H1 (cell line): ENCODE data around the gene RPS6KB2. TPM values are rescaled to one million over a fixed set of nuclear protein-coding genes. Genes with fewer than 3 reads are reported as not detected.

Source experiments
- E2F6 ChIP-seq: IDR thresholded peaks from 2 replicates; pipeline ENCODE4 v1.6.1; 2012; ENCODE audit warnings: inconsistent platforms
- EZH2 ChIP-seq: fragments of 200-600 bp; sonication (generic); IDR thresholded peaks from 2 replicates; pipeline ENCODE4 v1.7.1; 2012; ENCODE audit warnings: low read depth, mild to moderate bottlenecking, moderate library complexity, low read length, inconsistent platforms; ENCODE audit not compliant: severe bottlenecking
- HDAC2 ChIP-seq, 2 experiments: fragments of 300-600 bp in 1 of 2; sonication (generic) in 1 of 2; IDR thresholded peaks; 2 replicates each; pipeline ENCODE4 v1.6.1; 2011 to 2012; ENCODE audit warnings: low read depth in 2 of 2, low read length in 2 of 2, mild to moderate bottlenecking in 2 of 2, moderate library complexity in 2 of 2, borderline replicate concordance in 1 of 2, inconsistent platforms in 1 of 2
- JUN ChIP-seq: IDR thresholded peaks from 2 replicates; pipeline ENCODE4 v1.6.1; 2011; ENCODE audit warnings: low read depth, mild to moderate bottlenecking, improper control_type of control experiment, low read length
- SAP30 ChIP-seq: fragments of 300-600 bp; sonication (generic); IDR thresholded peaks from 2 replicates; pipeline ENCODE4 v1.7.1; 2012; ENCODE audit warnings: low read length, moderate library complexity, mild to moderate bottlenecking, inconsistent platforms; ENCODE audit not compliant: insufficient read depth, insufficient replicate concordance
- SP1 ChIP-seq: IDR thresholded peaks from 2 replicates; pipeline ENCODE4 v1.6.1; 2011; ENCODE audit warnings: low read depth, low read length
- TAF7 ChIP-seq: optimal IDR thresholded peaks from 2 replicates; pipeline ENCODE3; 2011; ENCODE audit warnings: low read depth, mild to moderate bottlenecking, inconsistent platforms, low read length, moderate library complexity, borderline replicate concordance
- TEAD4 ChIP-seq: IDR thresholded peaks from 2 replicates; pipeline ENCODE4 v1.6.1; 2012; ENCODE audit warnings: low read depth, low read length, inconsistent platforms, mixed read lengths
- USF2 ChIP-seq: IDR thresholded peaks from 2 replicates; pipeline ENCODE4 v1.6.1; 2011; ENCODE audit warnings: low read length, improper control_type of control experiment
- polyA plus RNA-seq, 7 experiments: library from polyadenylated mRNA; depleted of rRNA in 3 of 7; stranded (reverse) in 5 of 7; unstranded in 2 of 7; fragments of >200 nt in 5 of 7; fragments of 200-250 nt in 2 of 7; gene quantifications; 1 replicate in 5 of 7; 2 replicates in 1 of 7; 4 replicates in 1 of 7; pipeline versions ENCODE4 v1.2.1 to v1.2.3, GENCODE V29; 2011 to 2013; ENCODE audit warnings: missing spikeins in 2 of 7, mixed read lengths in 2 of 7
- total RNA-seq: library from RNA; stranded (reverse); fragmentation: NEBNext Ultra II Directional; extraction: Animal tissue kit (Norgen Biotek cat#: 25700); gene quantifications from 2 replicates; pipeline ENCODE4 v1.2.1, GENCODE V29; 2021

The RPS6KB2 gene
- total and polyA plus RNA-seq, 2 of the 8 experiments (the other 6 are each of a cell fraction or from before 2014, with no cell fraction given) = 41.0 to 47.1 TPM

DNA sequence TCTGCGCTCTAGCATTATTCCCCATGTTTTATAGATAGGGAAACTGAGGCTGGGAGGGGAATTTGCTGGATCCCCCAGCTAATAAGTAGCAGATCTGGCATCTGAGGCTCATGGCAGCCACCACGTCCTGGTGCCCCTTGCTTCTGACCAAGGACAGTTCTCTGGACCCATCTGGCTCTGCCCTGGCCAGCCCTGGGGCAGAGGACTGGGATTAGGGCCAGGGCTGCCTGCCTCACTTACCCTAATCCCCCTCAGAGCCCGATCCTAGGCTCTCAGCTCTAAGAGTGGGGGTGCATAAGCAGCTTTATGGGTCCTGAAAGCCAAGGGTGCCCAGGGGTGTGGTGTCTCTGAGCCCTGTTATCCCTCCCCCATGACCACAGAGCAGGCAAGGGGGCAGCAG is 26.8 kb downstream of the RPS6KB2 start, which contains the start of gene CABP4 (continued):
- TF ChIP-seq TAF7 (no peak), TEAD4 (no peak), JUN (no peak), EZH2 (no peak), USF2 (no peak), E2F6 (no peak), SAP30 (no peak), HDAC2 (IDR thresholded peaks at IDR 0.05; ENCODE audit: borderline replicate concordance in 1 of 2, low read depth in 2 of 2, low read length in 2 of 2) (no peak), SP1 (no peak)
